CD4-positive, alpha-beta T cell treated with Interleukin-10 for 1 hour (primary cell): Measurements from ENCODE around the gene ABAT.
"Not testable (repeated sequence)": the region's sequence is repeated elsewhere in the genome, so short reads cannot be mapped to it uniquely, and the experiment has no call there.

ENCODE experiments used
- DNase-seq: peaks from one replicate; pipeline ENCODE4 v3.0.0-alpha.2; 2020

The ABAT gene

GRCh38 chr16:8788578-8789172 is 114.3 kb downstream of the ABAT start:
- DNase-seq = no peak

GRCh38 chr16:8795091-8795490 is 120.7 kb downstream of the ABAT start:
- no peak for DNase-seq

- no peak for DNase-seq
These were observed 121.4 kb downstream of the ABAT start for GRCh38 chr16:8795818-8796217.

GRCh38 chr16:8796469-8797363 is 122.3 kb downstream of the ABAT start:
- no peak for DNase-seq

GRCh38 chr16:8797364-8798173 is 123.2 kb downstream of the ABAT start, which contains the start of the genes PMM2 and TMEM186:
Gene PMM2 (plus strand): TSS chr16:8797839. CDS start chr16:8797883, 44 bp downstream.
Gene TMEM186 (minus strand): TSS chr16:8797639. CDS start chr16:8797614, 25 bp downstream.
- peak; percentile 96 for DNase-seq

- DNase-seq = peak; percentile 14
These were observed 123.7 kb downstream of the ABAT start for GRCh38 chr16:8798174-8798527.

- DNase-seq = no peak
These were observed 124.2 kb downstream of the ABAT start for GRCh38 chr16:8798535-8799157.

GRCh38 chr16:8801701-8802100 is 127.3 kb downstream of the ABAT start:
- DNase-seq = no peak

GRCh38 chr16:8803733-8804132 is 129.3 kb downstream of the ABAT start:
- not testable (repeated sequence) for DNase-seq

GRCh38 chr16:8804313-8804712 is 129.9 kb downstream of the ABAT start:
- no peak for DNase-seq

GRCh38 chr16:8806272-8806983 is 132.0 kb downstream of the ABAT start:
- no peak for DNase-seq

GRCh38 chr16:8807189-8807588 is 132.8 kb downstream of the ABAT start:
- no peak for DNase-seq

- no peak for DNase-seq
These were observed 133.6 kb downstream of the ABAT start for GRCh38 chr16:8808009-8808408.

GRCh38 chr16:8808613-8809353 is 134.4 kb downstream of the ABAT start:
- DNase-seq = no peak

GRCh38 chr16:8812162-8812843 is 137.9 kb downstream of the ABAT start:
- DNase-seq = no peak

GRCh38 chr16:8814095-8814806 is 139.8 kb downstream of the ABAT start:
- no peak for DNase-seq

- DNase-seq = peak; percentile 21
These were observed 142.7 kb downstream of the ABAT start for GRCh38 chr16:8816967-8817655.

GRCh38 chr16:8818504-8819270 is 144.3 kb downstream of the ABAT start:
- DNase-seq = no peak
